Neural cell (in vitro differentiated cells): ENCODE data around the gene KCNQ5. TPM values are rescaled to one million over a fixed set of nuclear protein-coding genes. Genes with fewer than 3 reads are reported as not detected.

ENCODE experiments used
- H2AFZ ChIP-seq: fragments of 200-600, 300-800 bp; sonication (generic), shearing (Covaris generic); 2 replicates; pipeline ENCODE4 v1.6.0; 2014; ENCODE audit warnings: low read depth, mild to moderate bottlenecking, antibody characterized with exemption, low read length, moderate library complexity
- H3F3A ChIP-seq: fragments of 200-600 bp; shearing (Covaris generic); 2 replicates; pipeline ENCODE4 v1.6.1; 2016; ENCODE audit warnings: mild to moderate bottlenecking, moderate library complexity, mixed read lengths, antibody characterized with exemption, low read length; ENCODE audit not compliant: insufficient read depth, poor library complexity, severe bottlenecking
- H3K27ac ChIP-seq: fragments of 200-600, 300-800 bp; sonication (generic), shearing (Covaris generic); 2 replicates; pipeline ENCODE4 v1.5.1; 2014; ENCODE audit warnings: mild to moderate bottlenecking, low read length, moderate library complexity
- H3K27me3 ChIP-seq: fragments of 300-800, 200-600 bp; sonication (generic), shearing (Covaris generic); 2 replicates; pipeline ENCODE4 v1.6.0; 2014; ENCODE audit warnings: mild to moderate bottlenecking, low read depth, low read length, moderate library complexity; ENCODE audit not compliant: insufficient read depth
- H3K36me3 ChIP-seq: fragments of 300-800, 200-600 bp; sonication (generic), shearing (Covaris generic); 2 replicates; pipeline ENCODE4 v1.5.1; 2014; ENCODE audit warnings: mild to moderate bottlenecking, antibody characterized with exemption, low read length, moderate library complexity; ENCODE audit not compliant: insufficient read depth
- H3K4me2 ChIP-seq: fragments of 300-800, 200-600 bp; sonication (generic), shearing (Covaris generic); 2 replicates; pipeline ENCODE4 v1.6.0; 2014; ENCODE audit warnings: mild to moderate bottlenecking, low read length
- H3K4me3 ChIP-seq: fragments of 300-800, 200-600 bp; sonication (generic), shearing (Covaris generic); 2 replicates; pipeline ENCODE4 v1.5.1; 2014; ENCODE audit warnings: mild to moderate bottlenecking, low read length, moderate library complexity
- H3K79me2 ChIP-seq: fragments of 200-600 bp; shearing (Covaris generic); replicated peaks from 2 replicates; pipeline ENCODE4 v1.6.0; 2014; ENCODE audit warnings: mild to moderate bottlenecking, low read length, moderate library complexity; ENCODE audit not compliant: insufficient read depth
- H3K9ac ChIP-seq: fragments of 300-800, 200-600 bp; sonication (generic), shearing (Covaris generic); 2 replicates; pipeline ENCODE4 v1.6.1; 2016; ENCODE audit warnings: mild to moderate bottlenecking, low read length, mixed read lengths
- H3K9me2 ChIP-seq: fragments of 200-600 bp; shearing (Covaris generic); 2 replicates; pipeline ENCODE4 v1.6.1; 2016; ENCODE audit warnings: mild to moderate bottlenecking, low read length, mixed read lengths; ENCODE audit not compliant: insufficient read depth
- H3K9me3 ChIP-seq: fragments of 200-600, 300-800 bp; sonication (generic), shearing (Covaris generic); 2 replicates; pipeline ENCODE4 v1.6.1; 2016; ENCODE audit warnings: mild to moderate bottlenecking, mixed run types, low read length, moderate library complexity, mixed read lengths
- H4K20me1 ChIP-seq: fragments of 200-600 bp; shearing (Covaris generic); 2 replicates; pipeline ENCODE4 v1.6.1; 2016; ENCODE audit warnings: mild to moderate bottlenecking, mixed run types; ENCODE audit not compliant: insufficient read depth
- EP300 ChIP-seq: fragments of 450-650 bp; conservative IDR thresholded peaks from 2 replicates; pipeline ENCODE4 v1.6.1; 2014; ENCODE audit warnings: antibody characterized with exemption, mild to moderate bottlenecking, moderate library complexity; ENCODE audit not compliant: poor library complexity, severe bottlenecking
- EZH2 ChIP-seq: fragments of 200-600, 300-800 bp; shearing (Covaris generic), sonication (generic); IDR thresholded peaks from 2 replicates; pipeline ENCODE4 v1.6.1; 2014; ENCODE audit warnings: antibody characterized with exemption, low read length, borderline replicate concordance, mild to moderate bottlenecking; ENCODE audit not compliant: insufficient read depth, poor library complexity, severe bottlenecking
- MXI1 ChIP-seq: fragments of 450-650 bp; conservative IDR thresholded peaks from 2 replicates; pipeline ENCODE4 v1.6.1; 2014; ENCODE audit warnings: antibody characterized with exemption, mild to moderate bottlenecking; ENCODE audit not compliant: poor library complexity, severe bottlenecking
- POLR2AphosphoS5 ChIP-seq: IDR thresholded peaks from 2 replicates; pipeline ENCODE4 v1.6.1; 2012
- RAD21 ChIP-seq: fragments of 450-650 bp; conservative IDR thresholded peaks from 2 replicates; pipeline ENCODE4 v1.6.1; 2014; ENCODE audit warnings: antibody characterized with exemption, mild to moderate bottlenecking, moderate library complexity
- SMC3 ChIP-seq: fragments of 450-650 bp; conservative IDR thresholded peaks from 2 replicates; pipeline ENCODE4 v1.6.1; 2014; ENCODE audit warnings: antibody characterized with exemption, mild to moderate bottlenecking, moderate library complexity; ENCODE audit not compliant: poor library complexity
- TAF1 ChIP-seq: IDR thresholded peaks from 2 replicates; pipeline ENCODE4 v1.6.1; 2012; ENCODE audit warnings: low read depth
- polyA plus RNA-seq: library from polyadenylated mRNA; depleted of rRNA; stranded (reverse); fragments of >200 nt; gene quantifications from 2 replicates; pipeline ENCODE4 v1.2.3, GENCODE V29; 2014
- TF ChIP-seq, protein P1 (sequence below): fragments of 450-650 bp; IDR thresholded peaks from 2 replicates; pipeline ENCODE4 v1.5.1; 2014; ENCODE audit warnings: antibody characterized with exemption, mild to moderate bottlenecking, moderate library complexity; ENCODE audit not compliant: poor library complexity, severe bottlenecking
- TF ChIP-seq, protein P2 (sequence below): IDR thresholded peaks from 2 replicates; pipeline ENCODE4 v1.6.1; 2012; ENCODE audit warnings: borderline replicate concordance

The KCNQ5 gene
- polyA plus RNA-seq, 1 donor from 2014 or later = 0.30 TPM

DNA sequence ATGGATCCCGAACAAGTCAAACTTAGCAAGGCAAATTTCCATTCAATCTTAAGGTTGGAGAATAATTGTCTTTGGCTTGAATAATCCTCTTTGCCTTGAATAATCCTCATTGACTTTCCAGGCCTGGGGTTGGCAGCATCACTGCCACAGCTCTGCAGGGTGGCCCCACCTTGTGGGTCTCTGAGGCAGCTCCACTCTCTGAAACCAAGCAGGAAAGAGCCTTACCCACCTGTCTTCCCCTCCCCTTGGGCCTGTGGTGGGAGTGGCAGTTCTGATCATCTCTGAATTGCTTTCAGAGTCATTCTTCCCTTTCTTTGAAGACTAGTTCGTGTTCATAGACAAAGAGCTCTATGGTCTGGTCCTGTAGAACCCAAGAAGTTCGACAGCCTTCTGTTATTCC, 47.5 kb downstream of the KCNQ5 start:
- H3F3A ChIP-seq = no peaks in the 10 kb centered on the region
- no peaks in the 10 kb centered on the region for H3K79me2 ChIP-seq

GRCh38 chr6:72672906-72673305, 51.0 kb downstream of the KCNQ5 start:
- Histone ChIP-seq H3K9me2 (no peaks in the 10 kb centered on the region), H3K9ac (no peak overlapping the region), H3K27me3 (no peaks in the 10 kb centered on the region), H2AFZ (no peak overlapping the region), H3K4me3 (no peak overlapping the region), H3F3A (no peaks in the 10 kb centered on the region), H3K36me3 (no peaks in the 10 kb centered on the region), H3K27ac (no peak overlapping the region), H3K9me3 (no peaks in the 10 kb centered on the region), H3K4me2 (no peak overlapping the region), H3K79me2 (no peaks in the 10 kb centered on the region), H4K20me1 (no peaks in the 10 kb centered on the region)
- TF ChIP-seq MXI1 (no peak), POLR2AphosphoS5 (no peak), TAF1 (no peak), EP300 (no peak), EZH2 (no peak), SMC3 (no peak), RAD21 (no peak)
- TF ChIP-seq, protein P1, sequence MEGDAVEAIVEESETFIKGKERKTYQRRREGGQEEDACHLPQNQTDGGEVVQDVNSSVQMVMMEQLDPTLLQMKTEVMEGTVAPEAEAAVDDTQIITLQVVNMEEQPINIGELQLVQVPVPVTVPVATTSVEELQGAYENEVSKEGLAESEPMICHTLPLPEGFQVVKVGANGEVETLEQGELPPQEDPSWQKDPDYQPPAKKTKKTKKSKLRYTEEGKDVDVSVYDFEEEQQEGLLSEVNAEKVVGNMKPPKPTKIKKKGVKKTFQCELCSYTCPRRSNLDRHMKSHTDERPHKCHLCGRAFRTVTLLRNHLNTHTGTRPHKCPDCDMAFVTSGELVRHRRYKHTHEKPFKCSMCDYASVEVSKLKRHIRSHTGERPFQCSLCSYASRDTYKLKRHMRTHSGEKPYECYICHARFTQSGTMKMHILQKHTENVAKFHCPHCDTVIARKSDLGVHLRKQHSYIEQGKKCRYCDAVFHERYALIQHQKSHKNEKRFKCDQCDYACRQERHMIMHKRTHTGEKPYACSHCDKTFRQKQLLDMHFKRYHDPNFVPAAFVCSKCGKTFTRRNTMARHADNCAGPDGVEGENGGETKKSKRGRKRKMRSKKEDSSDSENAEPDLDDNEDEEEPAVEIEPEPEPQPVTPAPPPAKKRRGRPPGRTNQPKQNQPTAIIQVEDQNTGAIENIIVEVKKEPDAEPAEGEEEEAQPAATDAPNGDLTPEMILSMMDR = no peak
- TF ChIP-seq, protein P2, sequence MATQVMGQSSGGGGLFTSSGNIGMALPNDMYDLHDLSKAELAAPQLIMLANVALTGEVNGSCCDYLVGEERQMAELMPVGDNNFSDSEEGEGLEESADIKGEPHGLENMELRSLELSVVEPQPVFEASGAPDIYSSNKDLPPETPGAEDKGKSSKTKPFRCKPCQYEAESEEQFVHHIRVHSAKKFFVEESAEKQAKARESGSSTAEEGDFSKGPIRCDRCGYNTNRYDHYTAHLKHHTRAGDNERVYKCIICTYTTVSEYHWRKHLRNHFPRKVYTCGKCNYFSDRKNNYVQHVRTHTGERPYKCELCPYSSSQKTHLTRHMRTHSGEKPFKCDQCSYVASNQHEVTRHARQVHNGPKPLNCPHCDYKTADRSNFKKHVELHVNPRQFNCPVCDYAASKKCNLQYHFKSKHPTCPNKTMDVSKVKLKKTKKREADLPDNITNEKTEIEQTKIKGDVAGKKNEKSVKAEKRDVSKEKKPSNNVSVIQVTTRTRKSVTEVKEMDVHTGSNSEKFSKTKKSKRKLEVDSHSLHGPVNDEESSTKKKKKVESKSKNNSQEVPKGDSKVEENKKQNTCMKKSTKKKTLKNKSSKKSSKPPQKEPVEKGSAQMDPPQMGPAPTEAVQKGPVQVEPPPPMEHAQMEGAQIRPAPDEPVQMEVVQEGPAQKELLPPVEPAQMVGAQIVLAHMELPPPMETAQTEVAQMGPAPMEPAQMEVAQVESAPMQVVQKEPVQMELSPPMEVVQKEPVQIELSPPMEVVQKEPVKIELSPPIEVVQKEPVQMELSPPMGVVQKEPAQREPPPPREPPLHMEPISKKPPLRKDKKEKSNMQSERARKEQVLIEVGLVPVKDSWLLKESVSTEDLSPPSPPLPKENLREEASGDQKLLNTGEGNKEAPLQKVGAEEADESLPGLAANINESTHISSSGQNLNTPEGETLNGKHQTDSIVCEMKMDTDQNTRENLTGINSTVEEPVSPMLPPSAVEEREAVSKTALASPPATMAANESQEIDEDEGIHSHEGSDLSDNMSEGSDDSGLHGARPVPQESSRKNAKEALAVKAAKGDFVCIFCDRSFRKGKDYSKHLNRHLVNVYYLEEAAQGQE = no peak

More for the DNA sequence above, 47.5 kb downstream of the KCNQ5 start:
- Histone ChIP-seq H3K9me2 (no peaks in the 10 kb centered on the region), H3K9ac (no peak overlapping the region), H3K9me3 (no peaks in the 10 kb centered on the region), H3K4me2 (no peak overlapping the region), H3K36me3 (no peaks in the 10 kb centered on the region), H4K20me1 (no peaks in the 10 kb centered on the region), H2AFZ (no peak overlapping the region), H3K27me3 (no peaks in the 10 kb centered on the region), H3K27ac (no peak overlapping the region), H3K4me3 (no peak overlapping the region)
- no peak for TF ChIP-seq RAD21
- TF ChIP-seq TAF1 = no peak
- TF ChIP-seq MXI1 = no peak
- TF ChIP-seq SMC3 = no peak
- no peak for TF ChIP-seq EP300
- TF ChIP-seq POLR2AphosphoS5 = no peak
- TF ChIP-seq EZH2 = no peak
- TF ChIP-seq, protein P1 = no peak
- TF ChIP-seq, protein P2 = no peak
